Measurements from ENCODE around the gene TMX1.

Gene TMX1

GRCh38 chr14:51253880-51254279, 13.8 kb downstream of the TMX1 start:
- DNase-seq (ENCODE audit: extremely low read depth, low read depth), result no peak
- TF ChIP-seq CTCF (IDR thresholded peaks at IDR 0.05; ENCODE audit: low read depth, low read length, missing control alignments), result no peak
- H3K4me3 ChIP-seq (replicated peaks; ENCODE audit: low read depth, low read length), result no peak overlapping the region

GRCh38 chr14:51258280-51258679, 18.2 kb downstream of the TMX1 start:
- TF ChIP-seq CTCF (IDR thresholded peaks at IDR 0.05; ENCODE audit: low read depth, low read length, missing control alignments), result no peak
- H3K4me3 ChIP-seq (replicated peaks; ENCODE audit: low read depth, low read length), result no peak overlapping the region
- DNase-seq (ENCODE audit: extremely low read depth, low read depth), result no peak

GRCh38 chr14:51258788-51259187, 18.7 kb downstream of the TMX1 start:
- H3K4me3 ChIP-seq (replicated peaks; ENCODE audit: low read depth, low read length), result no peak overlapping the region
- DNase-seq (ENCODE audit: extremely low read depth, low read depth), result no peak
- TF ChIP-seq CTCF (IDR thresholded peaks at IDR 0.05; ENCODE audit: low read depth, low read length, missing control alignments), result no peak

GRCh38 chr14:51260225-51260624, 20.2 kb downstream of the TMX1 start:
- TF ChIP-seq CTCF (IDR thresholded peaks at IDR 0.05; ENCODE audit: low read depth, low read length, missing control alignments), result no peak
- no peak for DNase-seq (ENCODE audit: extremely low read depth, low read depth)
- H3K4me3 ChIP-seq (replicated peaks; ENCODE audit: low read depth, low read length), result no peak overlapping the region

GRCh38 chr14:51261151-51261550, 21.1 kb downstream of the TMX1 start:
- no peak for DNase-seq (ENCODE audit: extremely low read depth, low read depth)
- no peak for TF ChIP-seq CTCF (IDR thresholded peaks at IDR 0.05; ENCODE audit: low read depth, low read length, missing control alignments)
- H3K4me3 ChIP-seq (replicated peaks; ENCODE audit: low read depth, low read length), result no peak overlapping the region

- no peak for DNase-seq (ENCODE audit: extremely low read depth, low read depth)
- no peak for TF ChIP-seq CTCF (IDR thresholded peaks at IDR 0.05; ENCODE audit: low read depth, low read length, missing control alignments)
- no peak overlapping the region for H3K4me3 ChIP-seq (replicated peaks; ENCODE audit: low read depth, low read length)
Measured at GRCh38 chr14:51262868-51263267, 22.8 kb downstream of the TMX1 start.

GRCh38 chr14:51269634-51270033, 29.6 kb downstream of the TMX1 start:
- TF ChIP-seq CTCF (IDR thresholded peaks at IDR 0.05; ENCODE audit: low read depth, low read length, missing control alignments), result no peak
- DNase-seq (ENCODE audit: extremely low read depth, low read depth), result no peak
- H3K4me3 ChIP-seq (replicated peaks; ENCODE audit: low read depth, low read length), result no peak overlapping the region
